H9 (cell line): ENCODE data around the gene TNFRSF19. TPM values are rescaled to one million over a fixed set of nuclear protein-coding genes. Genes with fewer than 3 reads are reported as not detected.

Experiments used
- DNase-seq: peaks from one replicate; pipeline ENCODE4 v3.0.0-alpha.2; 2017
- H2AFZ ChIP-seq: one replicate; pipeline ENCODE4 v1.6.1; 2013; ENCODE audit warnings: mild to moderate bottlenecking, low read length, control low read depth, moderate library complexity
- H2AK5ac ChIP-seq: 2 replicates; pipeline ENCODE4 v1.6.1; 2013; ENCODE audit warnings: low read length, control low read depth, mixed read lengths; ENCODE audit not compliant: insufficient read length
- H2BK120ac ChIP-seq: one replicate; pipeline ENCODE4 v1.6.1; 2013; ENCODE audit warnings: low read depth, mild to moderate bottlenecking, low read length, control low read depth, inconsistent platforms; ENCODE audit not compliant: poor library complexity, severe bottlenecking
- H2BK12ac ChIP-seq: 2 replicates; pipeline ENCODE4 v1.6.1; 2013; ENCODE audit warnings: low read length, control low read depth, mixed read lengths, low read depth; ENCODE audit not compliant: insufficient read length
- H2BK15ac ChIP-seq: 2 replicates; pipeline ENCODE4 v1.6.1; 2013; ENCODE audit warnings: low read depth, low read length, control low read depth
- H2BK20ac ChIP-seq: one replicate; pipeline ENCODE4 v1.6.1; 2013; ENCODE audit warnings: low read depth, mild to moderate bottlenecking, low read length, control low read depth, inconsistent platforms; ENCODE audit not compliant: poor library complexity, severe bottlenecking
- H2BK5ac ChIP-seq: 2 replicates; pipeline ENCODE4 v1.6.1; 2013; ENCODE audit warnings: low read length, control low read depth, mixed read lengths; ENCODE audit not compliant: insufficient read length
- H3K14ac ChIP-seq: 2 replicates; pipeline ENCODE4 v1.6.1; 2013; ENCODE audit warnings: low read length, control low read depth; ENCODE audit not compliant: insufficient read depth
- H3K18ac ChIP-seq: 2 replicates; pipeline ENCODE4 v1.6.1; 2013; ENCODE audit warnings: low read depth, mild to moderate bottlenecking, mixed read lengths, low read length, control low read depth; ENCODE audit not compliant: insufficient read length
- H3K23ac ChIP-seq: 2 replicates; pipeline ENCODE4 v1.6.1; 2013; ENCODE audit warnings: low read length, control low read depth, mixed read lengths, low read depth; ENCODE audit not compliant: insufficient read length
- H3K23me2 ChIP-seq: 2 replicates; pipeline ENCODE4 v1.6.1; 2013; ENCODE audit warnings: low read depth, mild to moderate bottlenecking, mixed read lengths, low read length, control low read depth; ENCODE audit not compliant: insufficient read length, poor library complexity, severe bottlenecking
- H3K27ac ChIP-seq: 2 replicates; pipeline ENCODE4 v1.5.1; 2013; ENCODE audit warnings: low read length, control low read depth, mixed read lengths, low read depth; ENCODE audit not compliant: insufficient read length
- H3K27me3 ChIP-seq: 2 replicates; pipeline ENCODE4 v1.6.1; 2013; ENCODE audit warnings: low read length, control low read depth, inconsistent platforms; ENCODE audit not compliant: insufficient read depth
- H3K4ac ChIP-seq: 2 replicates; pipeline ENCODE4 v1.6.1; 2013; ENCODE audit warnings: low read depth, mild to moderate bottlenecking, control low read depth, inconsistent platforms, low read length, moderate library complexity
- H3K4me1 ChIP-seq: 2 replicates; pipeline ENCODE4 v1.6.1; 2013; ENCODE audit warnings: low read length, control low read depth, inconsistent platforms; ENCODE audit not compliant: insufficient read depth
- H3K4me2 ChIP-seq: 2 replicates; pipeline ENCODE4 v1.6.1; 2013; ENCODE audit warnings: low read length, control low read depth, mixed read lengths; ENCODE audit not compliant: insufficient read length, insufficient read depth
- H3K56ac ChIP-seq: 2 replicates; pipeline ENCODE4 v1.6.1; 2013; ENCODE audit warnings: low read depth, mild to moderate bottlenecking, mixed read lengths, low read length, control low read depth; ENCODE audit not compliant: insufficient read length
- H3K79me1 ChIP-seq: 2 replicates; pipeline ENCODE4 v1.6.1; 2013; ENCODE audit warnings: low read depth, mild to moderate bottlenecking, moderate library complexity, low read length, control low read depth, inconsistent platforms; ENCODE audit not compliant: insufficient read depth, poor library complexity, severe bottlenecking
- H3K79me2 ChIP-seq: 2 replicates; pipeline ENCODE4 v1.6.1; 2013; ENCODE audit warnings: low read length, control low read depth, inconsistent platforms; ENCODE audit not compliant: insufficient read depth
- H3K9ac ChIP-seq: 2 replicates; pipeline ENCODE4 v1.6.1; 2013; ENCODE audit warnings: low read length, control low read depth, mixed read lengths; ENCODE audit not compliant: insufficient read length; ENCODE audit errors: extremely low read depth
- H3K9me3 ChIP-seq: one replicate; pipeline ENCODE4 v1.6.1; 2013; ENCODE audit warnings: low read depth, low read length, inconsistent platforms; ENCODE audit not compliant: control insufficient read depth
- H3T11ph ChIP-seq: one replicate; pipeline ENCODE4 v1.6.1; 2013; ENCODE audit warnings: mild to moderate bottlenecking, low read length, control low read depth, inconsistent platforms
- H4K20me1 ChIP-seq: one replicate; pipeline ENCODE4 v1.6.1; 2013; ENCODE audit not compliant: control insufficient read depth, insufficient read length, insufficient read depth
- H4K5ac ChIP-seq: 2 replicates; pipeline ENCODE4 v1.6.1; 2013; ENCODE audit warnings: low read depth, mild to moderate bottlenecking, mixed read lengths, low read length, control low read depth; ENCODE audit not compliant: insufficient read length
- H4K8ac ChIP-seq: replicated peaks from 2 replicates; pipeline ENCODE4 v1.6.1; 2013; ENCODE audit warnings: low read length, control low read depth, mixed read lengths, low read depth; ENCODE audit not compliant: insufficient read length
- H4K91ac ChIP-seq: 2 replicates; pipeline ENCODE4 v1.6.1; 2013; ENCODE audit warnings: low read depth, mild to moderate bottlenecking, moderate library complexity, mixed read lengths, low read length, control low read depth; ENCODE audit not compliant: insufficient read length
- H3K27ac Mint-ChIP-seq, 3 experiments: 2 replicates in 2 of 3; 3 replicates in 1 of 3; pipeline ENCODE4 v1.8.0; 2020 to 2021; ENCODE audit warnings: mixed read lengths in 3 of 3, mild to moderate bottlenecking in 1 of 3, moderate library complexity in 1 of 3
- H3K27me3 Mint-ChIP-seq: 2 replicates; pipeline ENCODE4 v1.8.0; 2021; ENCODE audit warnings: low read depth, mild to moderate bottlenecking, moderate library complexity, mixed read lengths
- H3K36me3 Mint-ChIP-seq, 3 experiments: 2 replicates in 2 of 3; 3 replicates in 1 of 3; pipeline ENCODE4 v1.8.0; 2020 to 2021; ENCODE audit warnings: low read depth in 3 of 3, mixed read lengths in 3 of 3; ENCODE audit not compliant: insufficient read depth in 1 of 3
- H3K4me1 Mint-ChIP-seq, 2 experiments: 2 replicates each; pipeline ENCODE4 v1.8.0; 2020; ENCODE audit warnings: mixed read lengths in 2 of 2
- H3K4me3 Mint-ChIP-seq, 2 experiments: 2 replicates in 1 of 2; 3 replicates in 1 of 2; pipeline ENCODE4 v1.8.0; 2020 to 2021; ENCODE audit warnings: mild to moderate bottlenecking in 2 of 2, mixed read lengths in 2 of 2, moderate library complexity in 1 of 2
- H3K9me3 Mint-ChIP-seq, 2 experiments: 2 replicates in 1 of 2; 3 replicates in 1 of 2; pipeline ENCODE4 v1.8.0; 2020; ENCODE audit warnings: mild to moderate bottlenecking in 2 of 2, mixed read lengths in 2 of 2, moderate library complexity in 1 of 2
- WGBS: extraction: QIAGEN DNeasy Blood & Tissue Kit; methylation state at CpG from one replicate; pipeline ENCODE4 v1.1.7; 2013; ENCODE audit warnings: missing lambda C conversion rate, low lambda C conversion rate, mixed read lengths; ENCODE audit not compliant: insufficient read length; ENCODE audit errors: extremely low coverage; 5-methylcytosine and 5-hydroxymethylcytosine counted together
- total RNA-seq: library from RNA; stranded (reverse); gene quantifications from 2 replicates; pipeline ENCODE4 v1.2.1, GENCODE V29; 2021
- TF ChIP-seq, protein P1 (sequence below): fragments of 200-600 bp; sonication (generic); conservative IDR thresholded peaks from 3 replicates; pipeline ENCODE4 v1.8.0; 2021; ENCODE audit warnings: antibody characterized with exemption, mild to moderate bottlenecking

The TNFRSF19 gene
- total RNA-seq, 1 experiment from 2014 or later, result 2.7 TPM

DNA sequence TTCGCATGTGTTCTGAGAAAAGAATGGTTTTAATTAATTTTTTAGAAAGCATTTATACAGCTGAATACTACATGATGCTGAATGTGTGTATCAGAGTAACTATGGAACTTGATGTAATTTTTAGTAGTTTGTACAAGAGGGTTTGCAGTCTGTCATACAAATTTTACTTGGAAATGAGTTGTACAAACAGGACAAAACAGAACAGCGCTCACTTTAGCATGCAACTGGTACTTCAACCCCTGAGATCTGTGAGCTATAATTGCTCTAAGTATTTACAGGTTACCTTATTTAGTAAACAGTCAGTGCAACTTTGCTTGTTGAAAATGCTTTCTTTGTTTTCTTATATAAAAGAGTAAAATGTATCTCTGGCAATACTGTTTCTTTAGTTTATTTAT, 706 bp downstream of the TNFRSF19 start:
- TF ChIP-seq, protein P1, sequence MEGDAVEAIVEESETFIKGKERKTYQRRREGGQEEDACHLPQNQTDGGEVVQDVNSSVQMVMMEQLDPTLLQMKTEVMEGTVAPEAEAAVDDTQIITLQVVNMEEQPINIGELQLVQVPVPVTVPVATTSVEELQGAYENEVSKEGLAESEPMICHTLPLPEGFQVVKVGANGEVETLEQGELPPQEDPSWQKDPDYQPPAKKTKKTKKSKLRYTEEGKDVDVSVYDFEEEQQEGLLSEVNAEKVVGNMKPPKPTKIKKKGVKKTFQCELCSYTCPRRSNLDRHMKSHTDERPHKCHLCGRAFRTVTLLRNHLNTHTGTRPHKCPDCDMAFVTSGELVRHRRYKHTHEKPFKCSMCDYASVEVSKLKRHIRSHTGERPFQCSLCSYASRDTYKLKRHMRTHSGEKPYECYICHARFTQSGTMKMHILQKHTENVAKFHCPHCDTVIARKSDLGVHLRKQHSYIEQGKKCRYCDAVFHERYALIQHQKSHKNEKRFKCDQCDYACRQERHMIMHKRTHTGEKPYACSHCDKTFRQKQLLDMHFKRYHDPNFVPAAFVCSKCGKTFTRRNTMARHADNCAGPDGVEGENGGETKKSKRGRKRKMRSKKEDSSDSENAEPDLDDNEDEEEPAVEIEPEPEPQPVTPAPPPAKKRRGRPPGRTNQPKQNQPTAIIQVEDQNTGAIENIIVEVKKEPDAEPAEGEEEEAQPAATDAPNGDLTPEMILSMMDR, result no peak
- Histone ChIP-seq H3K79me1 (no peaks in the 10 kb centered on the region), H2BK5ac (no peak overlapping the region), H2AFZ (no peak overlapping the region), H4K5ac (no peak overlapping the region), H3K56ac (no peak overlapping the region), H4K91ac (no peak overlapping the region), H3K9ac (no peak overlapping the region), H2AK5ac (no peak overlapping the region), H2BK12ac (no peak overlapping the region), H3K23me2 (no peaks in the 10 kb centered on the region), H3K27ac (no peak overlapping the region), H3T11ph (no peak overlapping the region), H2BK120ac (no peak overlapping the region), H3K4ac (no peak overlapping the region), H3K4me2 (no peak overlapping the region), H3K9me3 (no peaks in the 10 kb centered on the region), H3K79me2 (no peaks in the 10 kb centered on the region), H4K20me1 (no peaks in the 10 kb centered on the region), H3K4me1 (no peaks in the 10 kb centered on the region; the same call in 1 of the 2 replicates), H4K8ac (no peak overlapping the region), H3K27me3 (no peaks in the 10 kb centered on the region), H3K23ac (no peak overlapping the region), H3K14ac (no peak overlapping the region), H2BK15ac (no peak overlapping the region), H2BK20ac (no peak overlapping the region), H3K18ac (no peak overlapping the region)
- Mint-ChIP-seq H3K4me1 (peaks cover 13 to 17% of the 10 kb centered on the region in 2 experiments), H3K27ac (no peak overlapping the region), H3K27me3 (peaks cover 1% of the 10 kb centered on the region; the same call in 1 of the 2 replicates), H3K36me3 (no peaks in the 10 kb centered on the region), H3K4me3 (no peak overlapping the region), H3K9me3 (no peaks in the 10 kb centered on the region)
- no peak for DNase-seq
- WGBS, result no CpG with 5 or more reads among the region's 2 CpGs
